Spleen (tissue), 11 donors: ENCODE results near the gene FEZ2. TPM values are rescaled to one million over a fixed set of nuclear protein-coding genes. Genes with fewer than 3 reads are reported as not detected.
A peak's percentile ranks its signal among the peaks of the same experiment; 100 is the strongest.

Source experiments
- DNase-seq: peaks from one replicate; pipeline ENCODE4 v3.0.0-alpha.2; 2020
- H3K27ac ChIP-seq, 8 donors: fragments of 200-600 bp; sonication (generic) in 7 of 8; 1 replicate in 4 of 8; 2 replicates in 4 of 8; pipeline versions ENCODE4 v1.5.0 to v1.8.0; 2016 to 2021; ENCODE audit warnings: inconsistent platforms in 4 of 8, mild to moderate bottlenecking in 4 of 8, moderate library complexity in 1 of 8
- H3K27me3 ChIP-seq, 7 donors: fragments of 200-600 bp; sonication (generic) in 6 of 7; replicated peaks in 1 of 7; 1 replicate in 4 of 7; 2 replicates in 3 of 7; pipeline versions ENCODE4 v1.5.0 to v1.8.0; 2016 to 2021; ENCODE audit warnings: inconsistent platforms in 3 of 7, mild to moderate bottlenecking in 1 of 7
- H3K36me3 ChIP-seq, 6 donors: fragments of 200-600 bp; sonication (generic) in 5 of 6; 1 replicate in 4 of 6; 2 replicates in 2 of 6; pipeline versions ENCODE4 v1.5.0 to v1.8.0; 2016 to 2021; ENCODE audit warnings: inconsistent platforms in 2 of 6
- H3K4me1 ChIP-seq, 6 donors: fragments of 200-600 bp; sonication (generic) in 5 of 6; 1 replicate in 3 of 6; 2 replicates in 3 of 6; pipeline versions ENCODE4 v1.5.0 to v1.8.0; 2016 to 2021; ENCODE audit warnings: inconsistent platforms in 3 of 6
- H3K4me3 ChIP-seq, 8 donors: fragments of 200-600 bp; sonication (generic) in 7 of 8; 1 replicate in 4 of 8; 2 replicates in 4 of 8; pipeline versions ENCODE4 v1.5.0 to v1.8.0; 2016 to 2021; ENCODE audit warnings: inconsistent platforms in 4 of 8, mild to moderate bottlenecking in 4 of 8, moderate library complexity in 2 of 8
- H3K9me3 ChIP-seq, 8 donors: fragments of 200-600 bp; sonication (generic) in 7 of 8; 1 replicate in 4 of 8; 2 replicates in 4 of 8; pipeline versions ENCODE4 v1.5.0 to v1.8.0; 2016 to 2021; ENCODE audit warnings: inconsistent platforms in 4 of 8
- CTCF ChIP-seq, 11 experiments: fragments of 200-600 bp in 7 of 11; fragments of 450-650 bp in 4 of 11; sonication (generic) in 4 of 11; IDR thresholded peaks in 8 of 11; conservative IDR thresholded peaks in 3 of 11; 1 replicate in 7 of 11; 2 replicates in 4 of 11; pipeline versions ENCODE4 v1.4.0 to v1.8.0; 2016 to 2021; ENCODE audit warnings: antibody characterized with exemption in 11 of 11, inconsistent platforms in 4 of 11, mild to moderate bottlenecking in 1 of 11
- POLR2A ChIP-seq, 3 donors: fragments of 450-650 bp; IDR thresholded peaks; one replicate each; pipeline ENCODE4 v1.5.1; 2017; ENCODE audit warnings: antibody characterized with exemption in 3 of 3, mild to moderate bottlenecking in 1 of 3
- POLR2AphosphoS5 ChIP-seq, 3 donors: sonication (generic); formaldehyde crosslinking; IDR thresholded peaks; one replicate each; pipeline ENCODE4 v1.5.1; 2017; ENCODE audit warnings: antibody characterized with exemption in 3 of 3
- WGBS, 5 donors: extraction: QIAGEN DNeasy Blood & Tissue Kit in 3 of 5; methylation state at CpG; one replicate each; pipeline versions ENCODE4 v1.1.5 to v1.1.7; 2013 to 2018; 5-methylcytosine and 5-hydroxymethylcytosine counted together
- intact Hi-C: fragments of 100-400 bp; cut with DNase I; formaldehyde crosslinking; loops from one replicate; pipeline ENCODE4 v1.15.0; 2023; ENCODE audit warnings: low total_unique reads
- polyA plus RNA-seq, 3 donors: library from polyadenylated mRNA; stranded (reverse); fragments of 200-250 nt; gene quantifications; one replicate each; pipeline ENCODE4 v1.2.1, GENCODE V29; 2013
- total RNA-seq, 7 donors: library from RNA; depleted of rRNA in 3 of 7; stranded (reverse); fragments of >200 nt in 3 of 7; fragmentation: NEBNext Ultra II Directional in 4 of 7; extraction: Animal tissue kit (Norgen Biotek cat#: 25700) in 4 of 7; gene quantifications; one replicate each; pipeline versions ENCODE4 v1.1.0 to v1.2.1, GENCODE V29; 2016 to 2021
- donor health status: healthy with polysubstance abuse.
- donor health status: DM: no; HTN: no; CAD: no; lungs with moderate emphysema.
- donor health status: DM: no; HTN: no; CAD: no.
- donor health status: Bipolar disorder and iron deficiency.
- donor health status: healthy.
- donor health status: DM: no; HTN: no; CAD: no.
- donor health status: DM: yes; HTN: yes; CAD: no.

Gene FEZ2
- total and polyA plus RNA-seq, 10 donors, result 12.2 to 76.9 (median 57.1) TPM

- Histone ChIP-seq H3K27me3 (no peaks in the 10 kb centered on the region), H3K36me3 (peaks cover 0 to 93% (median 22%) of the 10 kb centered on the region in 6 donors), H3K4me3 (no peak overlapping the region), H3K4me1 (peaks cover 0 to 3% (median 0%) of the 10 kb centered on the region in 6 donors), H3K27ac (no peak overlapping the region), H3K9me3 (no peaks in the 10 kb centered on the region)
- WGBS, 5 donors, result 64 to 94% (median 86%) methylated on average over 3 of the region's 3 CpGs
- DNase-seq, result no peak
- TF ChIP-seq POLR2AphosphoS5 (IDR thresholded peaks at IDR 0.05), result no peak
- no peak for TF ChIP-seq CTCF (IDR thresholded peaks at IDR 0.05 in 8 of 11, conservative IDR thresholded peaks at IDR 0.05 in 3 of 11)
- no peak for TF ChIP-seq POLR2A (IDR thresholded peaks at IDR 0.05)
- intact Hi-C loops, result no loop called here
These were observed 25.8 kb downstream of the FEZ2 start for GRCh38 chr2:36572054-36572718.

DNA sequence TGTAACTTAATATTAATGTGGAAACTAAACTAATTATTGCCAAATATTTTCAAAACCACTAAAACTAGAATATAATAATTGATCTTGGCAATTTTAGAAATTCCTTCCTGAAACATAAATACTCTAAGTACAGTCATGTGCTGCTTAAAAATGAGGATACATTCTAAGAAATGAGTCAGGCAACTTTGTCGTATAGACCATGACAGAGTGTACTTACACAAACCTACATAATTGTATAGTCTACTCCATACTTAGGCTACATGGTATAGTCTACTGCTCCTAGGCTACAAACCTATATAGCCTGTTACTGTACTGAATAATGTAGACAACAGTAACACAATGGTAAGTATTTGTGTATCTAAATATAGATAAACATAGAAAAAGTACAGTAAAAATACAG, 27.6 kb downstream of the FEZ2 start:
- peaks cover 0 to 93% (median 23%) of the 10 kb centered on the region in 6 donors for H3K36me3 ChIP-seq
- no peak for DNase-seq
- TF ChIP-seq POLR2A (IDR thresholded peaks at IDR 0.05) (no peak), POLR2AphosphoS5 (IDR thresholded peaks at IDR 0.05) (no peak), CTCF (IDR thresholded peaks at IDR 0.05 in 8 of 11, conservative IDR thresholded peaks at IDR 0.05 in 3 of 11) (no peak)
- H3K27me3 ChIP-seq, result no peaks in the 10 kb centered on the region
- no peaks in the 10 kb centered on the region for H3K9me3 ChIP-seq
- intact Hi-C loops, result no loop called here
- H3K4me1 ChIP-seq, result peaks cover 0 to 3% (median 0%) of the 10 kb centered on the region in 6 donors
- H3K4me3 ChIP-seq, result no peak overlapping the region
- H3K27ac ChIP-seq, result no peak overlapping the region
- 83 to 98% (median 90%) methylated on average over 1 of the region's 1 CpG for WGBS, 5 donors

- no peak overlapping the region for H3K4me3 ChIP-seq
- peaks cover 0 to 93% (median 14%) of the 10 kb centered on the region in 6 donors for H3K36me3 ChIP-seq
- intact Hi-C loops, result no loop called here
- 88 to 96% (median 92%) methylated on average over 3 of the region's 3 CpGs for WGBS, 5 donors
- no peak for DNase-seq
- H3K9me3 ChIP-seq, result no peaks in the 10 kb centered on the region
- TF ChIP-seq POLR2A (IDR thresholded peaks at IDR 0.05) (no peak), POLR2AphosphoS5 (IDR thresholded peaks at IDR 0.05) (no peak), CTCF (IDR thresholded peaks at IDR 0.05 in 8 of 11, conservative IDR thresholded peaks at IDR 0.05 in 3 of 11) (no peak)
- peak overlapping the region in 5 of 8 donors; percentile 10 to 60 (median 35) for H3K27ac ChIP-seq
- no peaks in the 10 kb centered on the region for H3K27me3 ChIP-seq
- H3K4me1 ChIP-seq, result peaks cover 0 to 8% (median under 1%) of the 10 kb centered on the region in 6 donors
These were observed 28.6 kb downstream of the FEZ2 start for GRCh38 chr2:36569267-36569856.

DNA sequence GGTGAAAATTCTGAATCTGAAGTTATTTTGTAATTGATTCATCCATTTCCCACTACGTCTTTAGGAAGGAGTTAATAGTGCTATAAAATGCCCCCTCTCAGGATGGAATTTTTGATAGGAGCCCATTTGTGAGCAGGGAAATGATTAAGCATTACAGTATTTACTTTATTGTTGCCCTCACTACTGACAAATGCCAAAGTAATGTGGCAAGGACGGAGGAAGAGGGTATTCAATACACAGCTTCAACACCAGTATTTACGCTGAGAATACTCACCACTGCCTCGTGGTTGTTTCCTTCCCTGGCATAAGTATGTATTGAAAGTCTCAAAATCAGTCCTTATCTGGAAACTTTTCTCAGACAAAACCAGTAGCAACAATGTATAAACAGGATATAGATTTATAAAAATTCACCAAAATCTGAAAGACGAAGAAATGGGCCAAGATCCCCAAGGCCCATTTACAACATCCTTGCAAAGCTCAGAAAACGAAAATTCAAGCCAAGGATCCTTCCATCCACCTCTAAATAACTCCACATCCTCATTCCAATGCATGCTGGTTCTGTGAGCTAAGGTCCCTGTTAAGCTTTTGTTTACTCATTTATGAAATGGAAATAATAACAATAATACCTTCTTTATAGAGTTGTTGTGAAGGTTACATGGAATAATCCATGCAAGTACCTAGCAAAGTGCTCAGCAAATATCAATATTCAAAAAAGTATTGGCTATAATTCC, 29.3 kb downstream of the FEZ2 start:
- no peaks in the 10 kb centered on the region for H3K27me3 ChIP-seq
- H3K27ac ChIP-seq, result peak overlapping the region in 5 of 8 donors; percentile 10 to 60 (median 35)
- peaks cover 0 to 14% (median 5%) of the 10 kb centered on the region in 6 donors for H3K4me1 ChIP-seq
- H3K9me3 ChIP-seq, result no peaks in the 10 kb centered on the region
- H3K36me3 ChIP-seq, result peaks cover 0 to 88% (median 12%) of the 10 kb centered on the region in 6 donors
- WGBS, 5 donors, result 63 to 80% (median 72%) methylated on average over 6 of the region's 6 CpGs
- no peak overlapping the region for H3K4me3 ChIP-seq
- no peak for DNase-seq
- no peak for TF ChIP-seq POLR2AphosphoS5 (IDR thresholded peaks at IDR 0.05)
- TF ChIP-seq CTCF (IDR thresholded peaks at IDR 0.05 in 8 of 11, conservative IDR thresholded peaks at IDR 0.05 in 3 of 11), result no peak
- no peak for TF ChIP-seq POLR2A (IDR thresholded peaks at IDR 0.05)
- intact Hi-C loops, result no loop called here
